ENCODE results near the gene CWF19L2. TPM values are rescaled to one million over a fixed set of nuclear protein-coding genes. Genes with fewer than 3 reads are reported as not detected.
"Not testable (repeated sequence)": the region's sequence is repeated elsewhere in the genome, so short reads cannot be mapped to it uniquely, and the experiment has no call there.

The CWF19L2 gene
- total RNA-seq, 4 donors from 2014 or later: 7.6 to 20.0 (median 11.1) TPM

GRCh38 chr11:107413352-107413751 lies 44.3 kb downstream of the CWF19L2 start:
- H3K9me3 ChIP-seq: no peaks in the 10 kb centered on the region
- no peaks in the 10 kb centered on the region for H3K27me3 ChIP-seq
- no peaks in the 10 kb centered on the region for H3K4me1 ChIP-seq
- DNase-seq: no peak
- peaks cover 0 to 82% (median 0%) of the 10 kb centered on the region in 3 donors for H3K36me3 ChIP-seq
- TF ChIP-seq CTCF (IDR thresholded peaks at IDR 0.05): no peak
- no peak for TF ChIP-seq POLR2A (IDR thresholded peaks at IDR 0.05)
- WGBS, 2 donors: 63 to 95% methylated on average over 1 of the region's 1 CpG
- no peak overlapping the region for H3K27ac ChIP-seq
- no peak overlapping the region for H3K4me3 ChIP-seq
- intact Hi-C loops (cut with DNase I): no loop called here

GRCh38 chr11:107408762-107409211 lies 48.8 kb downstream of the CWF19L2 start:
- Histone ChIP-seq H3K36me3 (peaks cover 0 to 51% (median 0%) of the 10 kb centered on the region in 3 donors), H3K9me3 (no peaks in the 10 kb centered on the region), H3K27ac (no peak overlapping the region), H3K27me3 (no peaks in the 10 kb centered on the region), H3K4me3 (no peak overlapping the region), H3K4me1 (no peaks in the 10 kb centered on the region)
- intact Hi-C loops (cut with DNase I): no loop called here
- no peak for TF ChIP-seq POLR2A (IDR thresholded peaks at IDR 0.05)
- DNase-seq: no peak
- 59 to 68% methylated on average over 1 of the region's 1 CpG for WGBS, 2 donors

- H3K4me1 ChIP-seq: no peaks in the 10 kb centered on the region
- TF ChIP-seq CTCF (IDR thresholded peaks at IDR 0.05) (no peak), POLR2A (IDR thresholded peaks at IDR 0.05) (no peak)
- no peak overlapping the region for H3K4me3 ChIP-seq
- peaks cover 0 to 31% (median 0%) of the 10 kb centered on the region in 3 donors for H3K36me3 ChIP-seq
- no peak overlapping the region for H3K27ac ChIP-seq
- no peaks in the 10 kb centered on the region for H3K9me3 ChIP-seq
- no peaks in the 10 kb centered on the region for H3K27me3 ChIP-seq
- no peak for DNase-seq
- intact Hi-C loops (cut with DNase I): no loop called here
- 85 to 88% methylated on average over 1 of the region's 1 CpG for WGBS, 2 donors
Observed at GRCh38 chr11:107405260-107405659, 52.4 kb downstream of the CWF19L2 start.

- DNase-seq; intact Hi-C loops (cut with DNase I); H3K4me1 ChIP-seq; H3K9me3 ChIP-seq; H3K27ac ChIP-seq; H3K27me3 ChIP-seq; H3K4me3 ChIP-seq: not testable (repeated sequence)
- H3K36me3 ChIP-seq: peaks cover 0 to 33% (median 0%) of the 10 kb centered on the region in 3 donors
- 88 to 93% methylated on average over 2 of the region's 2 CpGs for WGBS, 2 donors
Observed at GRCh38 chr11:107401131-107401530, 56.5 kb downstream of the CWF19L2 start.

- TF ChIP-seq CTCF (IDR thresholded peaks at IDR 0.05) (no peak), POLR2A (IDR thresholded peaks at IDR 0.05) (no peak)
- Histone ChIP-seq H3K27ac (no peak overlapping the region), H3K4me1 (no peaks in the 10 kb centered on the region), H3K4me3 (no peak overlapping the region), H3K36me3 (peaks cover 0 to 26% (median 0%) of the 10 kb centered on the region in 3 donors), H3K27me3 (no peaks in the 10 kb centered on the region), H3K9me3 (no peaks in the 10 kb centered on the region)
- intact Hi-C loops (cut with DNase I): no loop called here
- no peak for DNase-seq
- 60% methylated on average over 2 of the region's 4 CpGs; no CpG with 5 or more reads in 1 of the 2 donors for WGBS, 2 donors
Observed at GRCh38 chr11:107397357-107397756, 60.3 kb downstream of the CWF19L2 start.

- H3K27me3 ChIP-seq: no peaks in the 10 kb centered on the region
- TF ChIP-seq POLR2A (IDR thresholded peaks at IDR 0.05) (no peak), CTCF (IDR thresholded peaks at IDR 0.05) (no peak)
- no peak overlapping the region for H3K27ac ChIP-seq
- intact Hi-C loops (cut with DNase I): no loop called here
- H3K4me3 ChIP-seq: no peak overlapping the region
- no peak for DNase-seq
- 66 to 68% methylated on average over 3 of the region's 3 CpGs for WGBS, 2 donors
- no peaks in the 10 kb centered on the region for H3K4me1 ChIP-seq
- H3K36me3 ChIP-seq: peaks cover 0 to 55% (median 5%) of the 10 kb centered on the region in 3 donors
- H3K9me3 ChIP-seq: no peaks in the 10 kb centered on the region
Observed at GRCh38 chr11:107392611-107393010, 65.0 kb downstream of the CWF19L2 start.

- intact Hi-C loops (cut with DNase I); H3K9me3 ChIP-seq; H3K27me3 ChIP-seq; H3K4me3 ChIP-seq; H3K27ac ChIP-seq; DNase-seq; H3K4me1 ChIP-seq: not testable (repeated sequence)
- H3K36me3 ChIP-seq: peaks cover 0 to 58% (median 5%) of the 10 kb centered on the region in 3 donors
- WGBS, 2 donors: 82 to 94% methylated on average over 4 of the region's 4 CpGs
Observed at GRCh38 chr11:107390701-107391100, 66.9 kb downstream of the CWF19L2 start.
